CD4-positive, alpha-beta T cell treated with Interferon alpha-2 for 1 hour (primary cell): ENCODE data around the gene TBC1D16.
"Not testable (repeated sequence)": the region's sequence is repeated elsewhere in the genome, so short reads cannot be mapped to it uniquely, and the experiment has no call there.

Experiments used
- DNase-seq, 2 donors: peaks; one replicate each; pipeline ENCODE4 v3.0.0-alpha.2; 2020 to 2022

Gene TBC1D16

DNA sequence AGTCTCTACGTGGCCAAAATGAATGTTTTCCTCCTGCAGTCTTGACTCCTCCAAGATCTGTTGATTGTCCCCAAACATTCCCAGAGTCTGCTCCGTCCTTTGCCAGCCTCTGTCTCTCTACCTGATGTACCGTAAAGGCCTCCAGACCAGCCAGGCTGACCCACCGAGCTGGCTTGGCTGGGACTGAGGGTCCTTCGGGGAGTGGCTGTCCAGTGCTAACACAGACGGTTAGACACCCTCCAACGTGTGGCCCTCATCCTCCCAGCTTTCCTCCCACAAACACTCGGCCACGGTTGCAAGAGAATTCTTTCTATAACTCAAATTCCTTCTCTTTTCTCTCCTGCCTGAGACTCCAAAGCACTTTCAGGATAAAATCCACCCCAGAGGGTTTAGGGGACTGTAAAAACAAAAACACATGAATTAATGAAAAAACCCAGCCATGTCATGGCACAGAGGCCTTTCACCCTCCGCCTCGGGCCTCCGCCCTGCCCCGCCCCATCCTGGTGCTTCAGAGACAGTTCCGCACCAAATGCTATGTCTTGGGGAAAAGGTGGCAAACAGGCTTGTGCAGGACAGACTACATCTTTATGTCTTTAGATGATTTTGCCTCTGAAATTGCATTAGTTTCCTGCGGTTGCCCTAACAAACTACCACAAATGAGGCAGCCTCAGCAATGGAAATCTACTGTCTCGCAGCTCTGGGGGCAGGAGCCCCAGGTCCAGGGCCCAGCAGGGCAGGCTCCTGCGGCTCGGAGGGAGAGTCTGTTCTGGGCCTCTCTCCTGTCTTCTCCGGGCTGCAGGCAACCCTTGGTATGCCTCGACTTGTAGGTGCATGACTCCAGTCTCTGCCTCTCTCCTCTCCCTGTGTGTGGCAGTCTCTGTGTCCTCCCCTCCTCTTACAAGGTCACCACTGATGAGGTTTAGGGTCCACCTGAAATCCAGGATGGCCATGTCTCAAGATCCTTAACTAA is 124.0 kb downstream of the TBC1D16 start:
- no peak for DNase-seq

DNA sequence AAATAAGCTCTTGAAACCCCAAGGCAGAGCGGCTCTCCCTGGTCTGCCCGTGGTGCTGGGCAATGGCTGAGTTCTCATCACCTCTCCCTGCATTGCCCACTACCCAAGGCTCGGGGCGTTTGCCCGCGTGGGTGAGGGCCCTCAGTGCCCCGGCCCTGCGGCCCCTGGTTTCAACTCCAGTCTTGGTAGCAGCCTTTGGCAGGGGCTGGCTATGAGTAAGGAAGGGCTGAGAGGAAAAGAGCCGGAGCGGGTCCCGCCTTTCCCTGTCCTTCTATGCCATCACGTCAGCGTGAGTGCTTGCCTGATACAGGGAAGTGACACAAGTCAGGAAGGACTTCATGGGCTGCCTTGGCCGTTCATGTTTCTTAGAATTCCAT is 124.7 kb downstream of the TBC1D16 start:
- DNase-seq: no peak

- no peak for DNase-seq
These were observed 126.6 kb downstream of the TBC1D16 start for GRCh38 chr17:79909121-79909520.

DNA sequence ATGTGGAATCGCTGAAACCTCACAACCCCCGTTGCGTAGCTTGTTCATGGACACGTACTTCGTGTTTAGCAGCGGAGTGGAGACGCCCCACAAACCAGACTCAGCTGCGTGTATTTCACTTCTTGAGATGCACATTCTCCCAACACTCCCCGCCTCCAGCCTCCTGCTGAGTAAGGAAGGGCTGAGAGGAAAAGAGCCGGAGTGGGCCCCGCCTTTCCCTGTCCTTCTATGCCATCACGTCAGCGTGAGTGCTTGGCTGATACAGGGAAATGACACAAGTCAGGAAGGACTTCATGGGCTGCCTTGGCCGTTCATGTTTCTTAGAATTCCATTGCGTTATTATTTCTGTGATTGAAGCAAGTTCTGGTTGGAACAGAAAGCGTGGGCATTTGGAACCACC is 127.8 kb downstream of the TBC1D16 start:
- DNase-seq: no peak

GRCh38 chr17:79907217-79907715 is 128.4 kb downstream of the TBC1D16 start:
- DNase-seq: no peak

DNA sequence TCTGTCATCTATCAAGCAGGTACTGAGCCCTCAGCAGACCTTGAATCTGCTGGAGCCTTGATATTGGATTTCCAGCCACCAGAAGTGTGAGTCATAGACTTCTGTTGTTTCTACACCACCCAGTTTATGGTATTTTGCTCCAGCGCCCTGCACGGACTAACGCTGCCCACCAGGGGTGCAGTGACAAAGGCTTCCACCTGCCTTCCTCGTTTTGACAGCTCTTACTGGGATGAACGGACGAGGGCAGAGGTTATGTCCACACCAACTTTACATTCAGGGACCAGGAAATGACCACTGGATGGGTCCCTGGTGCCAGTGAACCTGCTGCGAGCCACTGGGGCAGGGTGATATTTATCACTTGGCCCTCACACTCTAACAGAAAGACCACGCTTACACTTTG is 129.8 kb downstream of the TBC1D16 start:
- DNase-seq: no peak

DNA sequence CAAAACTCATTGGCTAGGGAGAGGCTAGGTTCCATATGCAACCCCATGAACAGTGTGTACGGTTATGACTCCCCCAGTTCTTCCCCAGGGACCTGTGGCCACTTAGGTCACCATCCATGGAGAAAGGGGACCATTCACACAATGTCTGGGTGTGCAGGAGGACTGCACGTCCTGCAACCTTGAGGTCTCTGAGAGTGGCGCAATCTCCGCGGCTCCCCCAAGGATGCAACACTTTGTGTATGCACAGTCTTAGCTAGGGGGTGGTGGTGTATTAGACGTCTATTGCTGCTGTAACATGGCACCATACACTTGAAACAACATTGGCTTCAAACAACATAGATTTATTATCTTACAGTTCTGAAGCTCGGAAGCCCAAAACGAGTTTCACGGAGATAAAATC is 130.8 kb downstream of the TBC1D16 start:
- DNase-seq: no peak

DNA sequence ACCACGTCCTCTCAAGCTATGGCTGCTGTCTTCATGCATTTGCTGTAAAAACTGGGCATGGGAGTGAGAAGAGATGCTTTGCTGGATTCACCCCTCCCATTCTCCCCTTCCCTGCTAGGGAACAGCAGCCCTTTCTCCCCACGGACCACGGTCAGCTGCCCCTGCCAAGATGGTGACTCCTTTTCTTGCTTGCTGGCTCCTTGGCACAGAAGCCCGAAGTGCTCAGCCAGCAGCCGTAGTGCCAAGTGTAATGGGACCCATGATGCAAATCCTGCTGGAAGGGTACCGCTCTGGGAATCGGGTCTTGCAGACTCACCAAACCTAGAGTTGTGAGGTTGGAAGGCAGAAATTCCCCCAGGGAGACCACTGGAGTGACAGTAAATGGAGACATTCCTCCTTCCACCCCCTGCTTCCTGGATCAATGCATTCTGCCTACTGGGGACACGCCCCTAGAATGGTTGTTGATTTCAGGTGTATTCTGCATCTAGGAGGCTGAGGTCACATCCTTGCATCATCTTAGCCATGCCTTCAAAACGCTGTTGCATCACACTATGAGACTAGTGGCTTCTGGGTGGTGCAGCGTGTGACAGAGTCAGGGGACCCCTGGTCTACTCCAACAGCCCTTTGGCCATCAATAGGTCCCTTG is 133.4 kb downstream of the TBC1D16 start:
- no peak for DNase-seq

GRCh38 chr17:79901131-79901530 is 134.5 kb downstream of the TBC1D16 start:
- DNase-seq: no peak

DNA sequence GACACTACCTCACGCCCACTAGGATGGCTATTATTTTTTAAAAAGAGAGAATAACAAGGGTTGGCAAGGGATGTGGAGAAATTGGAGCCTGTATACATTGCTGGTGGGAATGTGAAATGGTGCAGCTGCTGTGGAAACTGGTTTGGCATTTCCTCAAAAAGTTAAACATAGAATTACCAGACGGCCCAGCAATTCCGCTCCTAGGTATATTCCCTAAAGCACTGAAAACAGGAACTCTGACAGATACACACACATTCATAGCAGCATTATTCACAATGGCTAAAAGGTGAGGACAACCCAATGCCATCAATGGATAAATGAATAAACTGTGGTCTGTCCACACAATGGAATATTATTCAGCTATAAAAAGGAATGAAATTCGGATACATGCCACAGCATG is 136.1 kb downstream of the TBC1D16 start:
- no peak for DNase-seq

GRCh38 chr17:79897243-79898063 is 138.2 kb downstream of the TBC1D16 start:
- DNase-seq: no peak

DNA sequence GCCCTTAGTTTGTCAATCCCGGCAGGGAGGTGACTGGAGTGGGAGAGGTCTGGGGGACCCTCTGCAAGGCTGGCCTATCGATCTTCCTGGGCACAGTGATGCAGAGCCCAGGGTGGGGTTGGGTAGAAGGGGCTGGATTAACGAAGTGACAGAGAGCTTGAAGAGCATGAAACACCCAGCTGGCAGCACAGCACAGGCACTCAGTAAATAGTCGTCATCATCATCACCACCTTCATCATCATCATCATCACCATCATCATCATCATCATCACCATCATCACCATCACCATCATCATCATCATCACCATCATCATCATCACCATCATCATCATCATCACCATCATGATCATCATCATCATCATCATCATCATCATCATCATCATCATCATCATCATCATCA is 142.2 kb downstream of the TBC1D16 start:
- DNase-seq: not testable (repeated sequence)

DNA sequence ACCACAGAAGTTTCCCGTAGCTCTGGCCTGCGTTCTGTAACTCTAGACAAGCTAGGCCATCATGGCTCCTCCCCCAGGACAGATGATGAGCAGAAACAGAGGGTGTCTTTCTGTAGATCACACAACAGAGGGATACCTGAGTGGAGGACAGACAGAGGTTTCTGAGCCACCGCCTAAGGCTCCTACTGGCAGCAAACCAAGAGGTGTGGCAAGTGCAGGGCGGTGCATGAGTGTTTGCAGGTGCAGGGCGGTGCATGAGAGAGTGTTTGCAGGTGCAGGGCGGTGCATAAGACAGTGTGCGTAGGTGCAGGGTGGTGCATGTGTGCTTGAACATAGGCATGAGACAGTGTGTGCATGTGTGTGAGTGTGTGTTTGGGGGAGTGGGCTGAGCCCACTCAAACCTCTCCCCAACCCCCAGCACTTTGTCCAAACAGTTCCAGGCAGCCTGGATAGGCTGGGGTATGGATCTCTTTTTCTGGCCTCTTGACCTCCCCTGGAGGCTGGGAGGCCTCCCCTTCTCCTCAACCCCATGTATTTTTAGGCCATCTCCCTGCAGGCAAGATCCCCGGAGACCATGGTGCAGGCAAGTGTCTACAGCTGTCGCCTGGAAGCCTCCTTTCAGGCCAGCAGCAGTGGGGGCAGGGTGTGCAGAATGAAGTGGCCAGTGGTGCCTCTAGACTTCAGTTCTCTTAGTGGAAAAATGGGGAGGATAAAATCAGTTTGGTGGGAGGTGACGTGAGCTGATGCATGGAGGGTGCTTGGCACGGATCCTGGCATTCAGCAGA is 143.0 kb downstream of the TBC1D16 start:
- DNase-seq: no peak

GRCh38 chr17:79891113-79891730 is 144.4 kb downstream of the TBC1D16 start:
- DNase-seq: no peak

DNA sequence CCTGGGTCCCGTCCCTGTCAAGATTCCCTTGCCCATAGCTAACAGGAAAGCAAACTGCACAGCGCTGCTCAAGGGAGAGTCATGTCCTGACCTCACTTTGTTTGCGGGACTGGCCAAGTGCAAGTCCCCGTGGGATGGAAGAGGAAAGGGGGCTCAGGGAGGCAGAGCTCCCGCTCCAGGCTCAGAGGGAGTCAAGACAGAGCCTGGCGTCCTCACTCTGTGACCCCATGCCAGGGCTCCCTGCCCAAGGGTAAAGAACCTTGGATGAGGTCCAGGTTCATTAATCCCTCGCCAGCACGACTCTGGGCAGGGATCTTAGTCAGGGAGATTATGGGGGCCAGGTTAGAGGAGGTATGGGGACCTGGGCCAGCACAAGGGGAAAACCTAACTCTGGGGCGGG is 145.0 kb downstream of the TBC1D16 start:
- DNase-seq: no peak

GRCh38 chr17:79888811-79889634 is 146.6 kb downstream of the TBC1D16 start:
- DNase-seq: no peak

DNA sequence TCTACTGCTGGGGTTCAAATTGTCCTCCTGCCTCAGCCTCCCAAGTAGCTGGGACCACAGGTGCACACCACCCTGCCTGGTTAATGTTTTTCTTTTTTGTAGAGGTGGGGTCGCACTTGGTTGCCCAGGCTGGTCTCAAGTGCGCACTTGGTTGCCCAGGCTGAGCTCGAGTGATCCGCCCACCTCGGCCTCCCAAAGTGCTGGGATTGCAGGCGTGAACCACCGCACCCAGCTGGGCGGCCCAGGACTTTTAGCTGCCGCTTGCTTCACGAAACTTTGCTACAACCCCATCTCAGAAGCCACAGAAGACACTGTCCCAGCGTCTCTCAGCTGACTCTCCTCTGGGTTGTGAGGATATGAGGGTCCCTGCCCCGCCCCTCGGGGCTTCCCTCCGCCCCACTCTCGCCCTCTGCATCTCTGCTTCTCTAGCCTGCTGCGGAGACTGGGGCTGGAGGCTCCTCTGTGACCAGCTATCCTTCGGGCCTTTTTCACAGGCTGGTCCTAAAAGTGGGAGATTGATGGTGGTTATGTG is 147.6 kb downstream of the TBC1D16 start:
- DNase-seq: no peak

DNA sequence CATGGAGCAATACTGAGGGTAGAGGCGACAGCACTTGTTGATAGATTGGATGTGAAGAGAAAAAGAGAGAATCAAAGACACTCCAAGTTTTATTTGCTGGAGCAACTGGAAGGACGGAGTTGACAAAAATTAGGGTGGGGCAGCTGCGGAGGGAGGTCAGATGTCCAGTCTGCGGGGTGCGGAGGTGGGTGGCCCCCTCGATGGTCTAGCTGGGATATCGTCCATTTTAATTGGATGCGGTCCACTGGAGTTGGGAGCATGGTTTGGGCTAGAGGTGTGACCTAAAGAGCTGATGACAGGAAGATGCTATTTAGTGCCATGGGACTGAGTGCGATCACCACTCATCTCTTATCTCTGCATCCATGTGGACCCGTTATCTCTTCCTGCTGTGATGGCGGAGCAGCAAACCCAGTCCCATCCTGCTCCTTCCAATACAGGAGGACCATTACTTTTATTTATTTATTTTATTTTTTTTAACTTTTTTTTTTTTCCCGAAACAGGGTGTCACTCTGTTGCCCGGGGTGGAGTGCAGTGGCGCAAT is 148.2 kb downstream of the TBC1D16 start:
- no peak for DNase-seq

DNA sequence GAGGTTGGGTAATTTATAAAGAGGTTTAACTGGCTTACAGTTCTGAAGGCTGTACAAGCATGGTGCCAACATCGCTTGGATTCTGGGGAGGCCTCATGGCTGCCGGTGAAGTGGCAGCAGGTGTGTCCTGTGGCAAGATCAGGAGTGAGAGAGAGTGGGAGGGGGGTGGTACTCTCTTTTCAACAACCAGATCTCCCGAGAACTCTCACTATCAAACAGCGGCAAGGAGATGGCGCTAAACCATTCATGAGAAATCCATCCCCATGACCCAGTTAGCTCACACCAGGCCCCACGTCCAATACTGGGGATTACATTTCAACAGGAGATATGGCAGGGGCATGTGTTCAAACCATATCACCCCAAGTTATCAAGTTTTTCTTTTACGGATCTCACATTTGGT is 152.5 kb downstream of the TBC1D16 start:
- DNase-seq: no peak
